ENCODE measurements around the gene MTMR2. TPM values are rescaled to one million over a fixed set of nuclear protein-coding genes. Genes with fewer than 3 reads are reported as not detected.

MTMR2 gene
- total RNA-seq (2022; extraction: Qiagen RNA extraction; ENCODE audit: low read depth), result 17.8 to 25.2 TPM (median 18.6 TPM) in 5 replicates

DNA sequence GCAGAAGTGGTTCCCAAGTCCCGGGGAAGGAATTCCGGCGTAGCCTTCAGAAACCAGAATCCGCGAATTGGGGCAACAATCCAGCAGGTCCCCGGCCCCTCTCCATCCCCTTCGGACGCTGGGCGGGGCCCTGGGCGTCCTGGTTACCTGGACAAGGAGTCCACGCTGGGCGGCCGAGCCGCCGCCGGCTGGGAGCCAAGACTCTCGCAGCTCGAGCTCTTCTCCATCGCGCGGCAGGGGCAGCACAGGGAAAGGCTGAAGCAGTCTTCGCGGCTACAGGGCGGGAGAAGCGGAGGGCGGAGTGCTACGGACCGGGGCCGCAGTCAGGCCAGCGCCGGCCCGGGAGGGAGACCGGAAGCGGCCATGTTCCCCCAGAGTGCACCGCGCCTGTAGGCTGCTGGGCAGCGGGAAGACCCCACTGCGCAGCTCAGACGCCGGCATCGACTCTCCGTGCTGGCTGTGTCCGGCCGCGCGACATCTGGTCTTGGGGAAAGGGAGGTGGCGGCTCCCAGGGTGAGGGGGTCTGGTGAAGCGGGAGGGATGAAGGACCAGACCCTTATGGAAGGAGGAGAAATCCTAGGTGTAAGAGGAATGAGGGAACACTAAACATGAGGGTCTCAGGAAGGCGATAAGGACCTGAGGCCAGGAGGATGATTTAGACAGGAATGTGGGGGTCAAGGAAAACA, at the start of gene MTMR2:
Gene MTMR2, minus strand, starts transcription at position 380 of the 686 bp plus-strand sequence. Its CDS starts 153 bp downstream, at position 227.

GRCh38 chr11:95790123-95790932, 133.6 kb downstream of the MTMR2 start, which contains the start of gene CEP57:
TSS of gene CEP57 (plus strand) at chr11:95790498. CDS start at chr11:95790699, 201 bp downstream.

DNA sequence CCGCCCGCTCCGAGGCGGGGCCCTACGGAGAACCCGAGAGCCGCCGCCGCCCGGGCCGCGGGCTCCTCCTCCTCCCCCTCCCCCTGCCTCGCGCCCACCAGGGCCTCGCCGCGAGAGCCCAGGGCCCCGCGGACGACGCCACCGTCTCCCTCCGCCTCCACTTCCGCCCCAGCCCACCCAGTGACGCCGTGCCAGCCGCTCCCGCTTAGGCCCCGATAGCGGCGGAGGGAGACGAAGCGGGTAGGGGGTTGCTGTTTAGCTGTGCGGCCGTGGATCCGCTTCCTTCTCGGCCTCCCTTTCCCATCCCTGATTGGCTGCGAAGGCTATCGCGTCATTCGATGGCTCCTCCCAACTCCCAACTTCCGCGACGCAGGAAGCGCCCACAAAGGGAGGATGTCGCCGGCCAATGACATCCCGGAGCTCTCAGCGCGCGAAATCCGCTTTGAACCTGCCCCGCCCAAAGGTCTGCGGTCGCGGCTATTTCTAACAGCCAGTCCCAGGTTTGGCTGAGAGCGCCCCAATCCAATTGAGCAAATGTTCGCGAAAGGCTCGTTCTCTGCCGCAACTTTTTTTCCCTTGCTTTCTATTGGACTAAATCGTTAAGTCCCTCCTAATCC, 134.3 kb downstream of the MTMR2 start, which contains the start of gene FAM76B:
Gene FAM76B, minus strand, starts transcription at position 277 of the 617 bp plus-strand sequence. CDS start 304 bp downstream, outside the sequence.

Other genes with a start within 250 kb of the MTMR2 start
- 5.2 to 10.0 TPM (median 8.5 TPM) in 5 replicates for gene FAM76B, start 134.3 kb downstream of the MTMR2 start, total RNA-seq (2022; extraction: Qiagen RNA extraction; ENCODE audit: low read depth)
- gene CEP57, start 133.6 kb downstream of the MTMR2 start, total RNA-seq (2022; extraction: Qiagen RNA extraction; ENCODE audit: low read depth), result 12.1 to 19.2 TPM (median 17.2 TPM) in 5 replicates